A549 (cell line): ENCODE data around the gene CMIP.

Experiments used
- CBX2 ChIP-seq: fragments of 200-600 bp; sonication (generic); IDR thresholded peaks from 2 replicates; pipeline ENCODE4 v1.6.1; 2016; ENCODE audit warnings: low read depth, mild to moderate bottlenecking, borderline replicate concordance
- CTCF ChIP-seq: fragments of >200 bp; sonication (Bioruptor Twin); formaldehyde crosslinking; IDR thresholded peaks from 3 replicates; pipeline ENCODE4 v1.5.1; 2016
- HMGXB4 ChIP-seq: fragments of 250-450 bp; sonication (Bioruptor Pico); IDR thresholded peaks from 2 replicates; pipeline ENCODE4 v1.5.0; 2021; ENCODE audit warnings: mild to moderate bottlenecking, moderate library complexity, borderline replicate concordance
- MAX ChIP-seq: IDR thresholded peaks from 2 replicates; pipeline ENCODE4 v1.6.1; 2012
- RAD21 ChIP-seq, 2 experiments: fragments of >200 bp in 1 of 2; sonication (Bioruptor Twin) in 1 of 2; formaldehyde crosslinking in 1 of 2; IDR thresholded peaks in 1 of 2; conservative IDR thresholded peaks in 1 of 2; 2 replicates in 1 of 2; 3 replicates in 1 of 2; pipeline ENCODE4 v1.6.1; 2012 to 2018; ENCODE audit warnings: inconsistent platforms in 1 of 2

- no peak for TF ChIP-seq MAX
- no peak for TF ChIP-seq RAD21 (conservative IDR thresholded peaks at IDR 0.05 in 1 of 2, IDR thresholded peaks at IDR 0.05 in 1 of 2)
- no peak for TF ChIP-seq HMGXB4
- TF ChIP-seq CTCF, result no peak
- no peak for TF ChIP-seq CBX2
These were observed 142.5 kb downstream of the CMIP start for GRCh38 chr16:81586977-81587625.
